Epithelial cell of proximal tubule (primary cell): ENCODE data around the gene CNPY4. TPM values are rescaled to one million over a fixed set of nuclear protein-coding genes. Genes with fewer than 3 reads are reported as not detected.

Experiments
- DNase-seq: peaks from one replicate; pipeline ENCODE4 v3.0.0-alpha.2; 2011; ENCODE audit warnings: low read depth
- H3K4me3 ChIP-seq: 2 replicates; pipeline ENCODE4 v1.5.1; 2011; ENCODE audit warnings: low read depth, mild to moderate bottlenecking, low read length
- total RNA-seq: library from RNA; depleted of rRNA; stranded (reverse); fragments of >200 nt; gene quantifications from 2 replicates; pipeline ENCODE4 v1.2.3, GENCODE V29; 2015
- TF ChIP-seq, protein P1 (sequence below): conservative IDR thresholded peaks from 2 replicates; pipeline ENCODE4 v1.5.1; 2012; ENCODE audit warnings: low read depth, mild to moderate bottlenecking, low read length

Gene CNPY4, protein sequence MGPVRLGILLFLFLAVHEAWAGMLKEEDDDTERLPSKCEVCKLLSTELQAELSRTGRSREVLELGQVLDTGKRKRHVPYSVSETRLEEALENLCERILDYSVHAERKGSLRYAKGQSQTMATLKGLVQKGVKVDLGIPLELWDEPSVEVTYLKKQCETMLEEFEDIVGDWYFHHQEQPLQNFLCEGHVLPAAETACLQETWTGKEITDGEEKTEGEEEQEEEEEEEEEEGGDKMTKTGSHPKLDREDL
- total RNA-seq: 8.8 and 10.1 TPM in 2 replicates

DNA sequence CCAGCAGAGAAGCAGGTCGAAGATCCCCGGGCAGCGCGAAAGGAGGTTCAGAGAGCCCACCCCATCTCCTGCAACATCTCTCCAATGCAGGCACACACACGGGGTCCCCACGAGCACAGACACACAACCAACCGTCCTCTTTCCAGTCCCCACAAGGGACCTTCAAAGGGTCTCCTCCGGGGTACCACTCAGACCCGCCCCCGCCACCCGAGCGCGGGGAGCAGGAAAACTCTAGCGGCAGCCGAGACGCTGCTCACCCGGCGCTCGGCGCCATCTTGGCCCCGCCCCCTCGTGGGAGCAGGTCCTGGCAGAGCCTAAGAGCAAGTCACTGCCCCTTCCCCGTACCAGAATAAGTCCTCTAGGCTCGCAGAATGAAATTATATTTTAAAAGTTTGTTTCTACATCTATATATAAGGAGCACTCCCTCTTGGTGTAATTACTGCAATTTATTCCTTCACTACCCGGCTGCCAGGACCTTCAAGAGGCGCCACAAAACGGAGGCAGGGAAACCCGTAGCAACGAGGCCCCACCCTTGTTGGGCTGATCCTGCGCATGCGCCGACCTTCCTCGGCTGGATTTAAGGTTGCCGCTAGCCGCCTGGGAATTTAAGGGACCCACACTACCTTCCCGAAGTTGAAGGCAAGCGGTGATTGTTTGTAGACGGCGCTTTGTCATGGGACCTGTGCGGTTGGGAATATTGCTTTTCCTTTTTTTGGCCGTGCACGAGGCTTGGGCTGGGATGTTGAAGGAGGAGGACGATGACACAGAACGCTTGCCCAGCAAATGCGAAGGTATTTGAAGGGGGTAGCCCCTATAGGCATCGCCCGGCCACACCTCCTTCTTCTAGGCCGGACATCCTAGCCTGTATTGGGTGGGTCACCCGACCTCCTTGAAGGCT, at the start of gene CNPY4, which contains the start of gene TAF6:
CNPY4 (plus strand) TSS at position 563 of the 898 bp plus-strand sequence; CDS start at position 674, 111 bp downstream.
TAF6 (minus strand) TSS at position 287 of the 898 bp plus-strand sequence. CDS start 5,149 bp downstream, outside the sequence.
- peak; percentile 81 for DNase-seq
- peak within 1 kb of the TSS; percentile 100 for H3K4me3 ChIP-seq
- TF ChIP-seq, protein P1, sequence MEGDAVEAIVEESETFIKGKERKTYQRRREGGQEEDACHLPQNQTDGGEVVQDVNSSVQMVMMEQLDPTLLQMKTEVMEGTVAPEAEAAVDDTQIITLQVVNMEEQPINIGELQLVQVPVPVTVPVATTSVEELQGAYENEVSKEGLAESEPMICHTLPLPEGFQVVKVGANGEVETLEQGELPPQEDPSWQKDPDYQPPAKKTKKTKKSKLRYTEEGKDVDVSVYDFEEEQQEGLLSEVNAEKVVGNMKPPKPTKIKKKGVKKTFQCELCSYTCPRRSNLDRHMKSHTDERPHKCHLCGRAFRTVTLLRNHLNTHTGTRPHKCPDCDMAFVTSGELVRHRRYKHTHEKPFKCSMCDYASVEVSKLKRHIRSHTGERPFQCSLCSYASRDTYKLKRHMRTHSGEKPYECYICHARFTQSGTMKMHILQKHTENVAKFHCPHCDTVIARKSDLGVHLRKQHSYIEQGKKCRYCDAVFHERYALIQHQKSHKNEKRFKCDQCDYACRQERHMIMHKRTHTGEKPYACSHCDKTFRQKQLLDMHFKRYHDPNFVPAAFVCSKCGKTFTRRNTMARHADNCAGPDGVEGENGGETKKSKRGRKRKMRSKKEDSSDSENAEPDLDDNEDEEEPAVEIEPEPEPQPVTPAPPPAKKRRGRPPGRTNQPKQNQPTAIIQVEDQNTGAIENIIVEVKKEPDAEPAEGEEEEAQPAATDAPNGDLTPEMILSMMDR: no peak

DNA sequence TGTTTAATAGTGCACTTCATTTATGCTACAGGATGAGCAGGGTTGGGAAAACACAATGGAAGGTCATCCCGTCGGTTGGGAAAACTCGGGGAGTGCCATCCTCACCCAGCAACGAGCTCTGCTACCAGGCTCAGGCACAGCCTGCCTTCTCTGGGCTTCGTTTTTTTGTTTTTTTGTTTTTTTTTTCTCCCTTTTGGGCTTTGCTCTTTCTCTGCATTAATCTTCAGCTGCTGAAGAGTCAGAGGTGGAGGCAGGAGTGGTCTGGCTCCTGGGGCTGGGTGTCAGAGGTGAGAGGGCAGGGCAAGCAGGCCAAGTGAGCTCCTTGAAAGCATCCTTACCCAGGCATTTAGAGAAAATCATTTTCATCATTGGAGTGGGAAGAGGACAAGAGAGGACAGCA, 49.4 kb upstream of the CNPY4 start:
- TF ChIP-seq, protein P1: no peak
- DNase-seq: no peak

DNA sequence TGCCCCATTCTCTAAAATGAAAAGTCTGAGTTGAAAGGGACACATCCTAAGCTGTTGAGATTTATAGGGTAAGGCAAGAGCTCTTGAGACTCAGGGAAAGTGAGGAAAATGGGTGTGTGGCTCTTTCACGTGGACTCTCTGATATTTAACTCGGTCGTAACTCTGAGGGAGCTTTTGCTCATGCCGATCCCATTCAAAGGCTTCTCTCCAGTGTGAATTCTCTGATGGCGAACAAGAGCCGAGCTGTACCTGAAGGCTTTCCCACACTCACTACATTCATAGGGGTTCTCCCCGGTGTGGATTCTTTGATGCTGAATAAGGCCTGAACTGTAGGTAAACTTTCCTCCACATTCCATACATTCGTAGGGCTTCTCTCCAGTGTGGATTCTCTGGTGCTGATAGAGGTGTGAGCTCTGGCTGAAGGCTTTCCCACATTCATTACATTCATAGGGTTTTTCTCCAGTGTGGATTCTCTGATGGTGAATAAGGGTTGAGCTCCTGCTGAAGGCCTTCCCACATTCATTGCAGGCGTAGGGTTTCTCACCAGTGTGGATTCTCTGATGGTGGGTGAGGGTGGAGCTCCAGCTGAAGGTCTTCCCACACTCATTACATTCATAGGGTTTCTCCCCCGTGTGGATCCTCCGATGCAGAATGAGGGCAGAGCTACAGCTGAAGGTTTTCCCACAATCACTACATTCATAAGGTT, 48.3 kb upstream of the CNPY4 start:
- DNase-seq: no peak
- TF ChIP-seq, protein P1: no peak
- no peak overlapping the region for H3K4me3 ChIP-seq

More for the DNA sequence above, 49.4 kb upstream of the CNPY4 start:
- no peak overlapping the region for H3K4me3 ChIP-seq

DNA sequence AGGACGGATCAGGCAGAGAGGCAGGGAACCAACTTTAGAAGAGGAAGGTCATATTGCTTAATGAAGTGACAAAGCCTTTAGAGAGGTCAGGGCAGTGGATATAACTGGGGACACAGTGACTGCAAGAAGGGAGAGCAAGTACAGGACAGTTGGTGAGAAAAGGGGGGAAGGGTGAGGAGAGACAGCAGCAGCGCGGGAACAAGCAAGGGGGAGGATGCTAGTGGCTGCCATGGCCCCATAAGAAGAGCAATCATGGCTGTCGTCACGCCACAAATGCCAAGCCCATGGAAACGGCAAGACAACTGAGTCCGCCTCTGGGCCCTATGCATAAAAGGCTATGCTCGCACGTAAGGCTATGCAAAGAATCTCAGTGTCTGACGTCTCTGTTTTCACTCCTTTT, 47.0 kb upstream of the CNPY4 start:
- TF ChIP-seq, protein P1: no peak
- no peak overlapping the region for H3K4me3 ChIP-seq
- no peak for DNase-seq

DNA sequence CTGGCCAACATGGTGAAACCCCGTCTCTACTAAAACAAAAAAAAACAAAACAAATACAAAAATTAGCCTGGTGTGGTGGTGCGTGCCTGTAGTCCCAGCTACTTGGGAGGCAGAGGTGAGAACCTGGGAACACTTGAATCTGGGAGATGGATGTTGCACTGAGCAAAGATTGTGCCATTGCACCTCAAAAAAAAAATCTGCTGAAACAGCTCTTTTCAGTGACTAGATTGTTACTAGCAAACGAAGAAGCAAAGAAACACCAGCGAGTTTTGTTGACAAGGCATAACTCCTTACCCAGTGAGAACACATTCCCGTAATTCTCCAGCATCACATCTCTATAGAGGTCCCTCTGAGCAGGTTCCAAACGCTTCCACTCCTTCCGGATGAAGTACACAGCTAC, 44.6 kb upstream of the CNPY4 start:
- TF ChIP-seq, protein P1: no peak
- H3K4me3 ChIP-seq: no peak overlapping the region
- no peak for DNase-seq

DNA sequence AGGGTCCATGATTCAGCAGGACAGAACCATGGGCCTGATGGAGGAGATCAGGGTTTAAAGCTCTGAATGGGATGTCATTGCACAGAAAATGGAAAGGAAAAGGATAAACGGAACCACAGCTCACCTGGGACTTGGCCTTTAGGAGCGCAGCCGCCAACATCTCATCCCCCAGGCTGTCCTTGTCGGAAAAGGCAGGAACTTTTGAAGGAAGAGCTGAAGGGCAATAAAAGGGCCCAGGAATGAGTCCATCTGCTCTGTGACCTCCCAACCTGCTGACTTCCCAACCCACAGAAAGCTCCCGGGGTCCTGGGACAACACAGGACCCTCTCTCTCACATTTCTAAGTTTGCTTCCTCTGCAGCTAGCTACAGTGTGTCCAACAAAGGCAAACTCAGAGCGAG, 44.0 kb upstream of the CNPY4 start:
- no peak overlapping the region for H3K4me3 ChIP-seq
- TF ChIP-seq, protein P1: no peak
- no peak for DNase-seq
